HEK293T (cell line): ENCODE measurements around the gene PCBP3.

ENCODE experiments used
- CTCF ChIA-PET: fragments of 350-600 bp; formaldehyde crosslinking; extraction: SDS; loops from one replicate; lab custom pipeline; 2021; ENCODE audit warnings: antibody characterized with exemption, inconsistent platforms; lab: Yijun Ruan, JAX
- POLR2A ChIA-PET: fragments of 350-600 bp; formaldehyde crosslinking; extraction: SDS; loops from one replicate; lab custom pipeline; 2020; ENCODE audit warnings: antibody characterized with exemption, inconsistent platforms; lab: Yijun Ruan, JAX
- DNase-seq: peaks from one replicate; pipeline ENCODE4 v3.0.0; 2012; ENCODE audit warnings: mixed read lengths; ENCODE audit errors: extremely low spot score
- ARNT ChIP-seq: fragments of 450-650 bp; IDR thresholded peaks from 2 replicates; pipeline ENCODE4 v1.6.1; 2017; ENCODE audit warnings: mild to moderate bottlenecking
- BHLHE40 ChIP-seq: fragments of 450-650 bp; IDR thresholded peaks from 2 replicates; pipeline ENCODE4 v1.6.1; 2016; ENCODE audit warnings: mild to moderate bottlenecking, moderate library complexity, borderline replicate concordance
- CTBP1 ChIP-seq: fragments of 450-650 bp; IDR thresholded peaks from 2 replicates; pipeline ENCODE4 v1.6.1; 2016; ENCODE audit warnings: borderline replicate concordance
- ELF4 ChIP-seq: fragments of 450-650 bp; IDR thresholded peaks from 2 replicates; pipeline ENCODE4 v1.6.1; 2017; ENCODE audit warnings: antibody characterized with exemption
- FOXA1 ChIP-seq: fragments of 450-650 bp; IDR thresholded peaks from 2 replicates; pipeline ENCODE4 v1.6.1; 2016; ENCODE audit warnings: mild to moderate bottlenecking
- FOXK2 ChIP-seq: fragments of 450-650 bp; IDR thresholded peaks from 2 replicates; pipeline ENCODE4 v1.6.1; 2016; ENCODE audit warnings: mild to moderate bottlenecking
- FOXM1 ChIP-seq: fragments of 450-650 bp; IDR thresholded peaks from 2 replicates; pipeline ENCODE4 v1.6.1; 2017; ENCODE audit warnings: mild to moderate bottlenecking, borderline replicate concordance
- HDGF ChIP-seq: fragments of 450-650 bp; IDR thresholded peaks from 2 replicates; pipeline ENCODE4 v1.6.1; 2017; ENCODE audit warnings: antibody characterized with exemption, borderline replicate concordance
- L3MBTL2 ChIP-seq: fragments of 450-650 bp; conservative IDR thresholded peaks from 2 replicates; pipeline ENCODE4 v1.6.1; 2016; ENCODE audit warnings: mild to moderate bottlenecking
- LEF1 ChIP-seq: fragments of 450-650 bp; IDR thresholded peaks from 2 replicates; pipeline ENCODE4 v1.6.1; 2017; ENCODE audit warnings: mild to moderate bottlenecking, borderline replicate concordance
- NFRKB ChIP-seq: fragments of 450-650 bp; IDR thresholded peaks from 2 replicates; pipeline ENCODE4 v1.6.1; 2016; ENCODE audit warnings: mild to moderate bottlenecking, moderate library complexity
- PKNOX1 ChIP-seq: fragments of 450-650 bp; IDR thresholded peaks from 2 replicates; pipeline ENCODE4 v1.6.1; 2016
- SP1 ChIP-seq: fragments of 450-650 bp; IDR thresholded peaks from 2 replicates; pipeline ENCODE4 v1.6.1; 2017
- SUZ12 ChIP-seq: fragments of 450-650 bp; IDR thresholded peaks from 2 replicates; pipeline ENCODE4 v1.6.1; 2016; ENCODE audit warnings: mild to moderate bottlenecking
- TARDBP ChIP-seq: fragments of 450-650 bp; IDR thresholded peaks from 2 replicates; pipeline ENCODE4 v1.6.1; 2016
- ZNF384 ChIP-seq: fragments of 450-650 bp; IDR thresholded peaks from 2 replicates; pipeline ENCODE4 v1.6.1; 2016

Gene PCBP3

GRCh38 chr21:45635271-45636151, 8.0 kb upstream of the PCBP3 start:
- no peak for TF ChIP-seq ZNF384
- TF ChIP-seq PKNOX1 = 0 out of 2 replicates have a peak, but pooled peaks have one; percentile 1
- no peak for DNase-seq
- ChIA-PET CTCF (no interaction called here), POLR2A (no interaction called here)

DNA sequence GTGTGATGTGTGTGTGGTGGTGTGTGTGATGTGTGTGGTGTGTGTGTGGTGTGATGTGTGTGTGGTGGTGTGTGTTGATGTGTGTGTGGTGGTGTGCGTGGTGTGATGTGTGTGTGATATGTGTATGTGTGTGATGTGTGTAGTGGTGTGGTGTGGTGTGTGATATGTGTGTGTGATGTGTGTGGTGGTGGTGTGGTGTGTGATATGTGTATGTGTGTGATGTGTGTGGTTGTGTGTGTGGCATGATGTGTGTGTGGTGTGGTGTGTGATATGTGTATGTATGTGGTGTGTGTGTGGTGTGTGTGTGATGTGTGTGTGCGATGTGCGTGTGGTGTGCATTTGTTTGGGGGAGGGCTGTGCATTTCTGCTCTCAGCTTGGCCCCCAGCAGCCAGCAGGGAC, 7.1 kb upstream of the PCBP3 start:
- DNase-seq = no peak
- no peak for TF ChIP-seq ELF4
- no peak for TF ChIP-seq SP1
- no peak for TF ChIP-seq PKNOX1
- no peak for TF ChIP-seq FOXM1
- TF ChIP-seq LEF1 = no peak
- no peak for TF ChIP-seq HDGF
- no peak for TF ChIP-seq ARNT
- no peak for TF ChIP-seq L3MBTL2
- no peak for TF ChIP-seq ZNF384
- TF ChIP-seq BHLHE40 = no peak
- TF ChIP-seq CTBP1 = no peak
- no peak for TF ChIP-seq SUZ12
- no peak for TF ChIP-seq FOXK2
- TF ChIP-seq TARDBP = no peak
- no peak for TF ChIP-seq FOXA1
- TF ChIP-seq NFRKB = no peak
- ChIA-PET POLR2A (no interaction called here), CTCF (no interaction called here)

GRCh38 chr21:45636951-45637646, 6.4 kb upstream of the PCBP3 start:
- CTCF ChIA-PET = no interaction called here
- POLR2A ChIA-PET = no interaction called here

GRCh38 chr21:45637883-45638282, 5.6 kb upstream of the PCBP3 start:
- DNase-seq = no peak
- ChIA-PET POLR2A (no interaction called here), CTCF (no interaction called here)
- no peak for TF ChIP-seq ZNF384
- no peak for TF ChIP-seq ELF4
- TF ChIP-seq LEF1 = no peak
- no peak for TF ChIP-seq FOXA1
- no peak for TF ChIP-seq TARDBP
- TF ChIP-seq BHLHE40 = no peak
- no peak for TF ChIP-seq FOXM1

More at GRCh38 chr21:45636951-45637646, 6.4 kb upstream of the PCBP3 start:
- TF ChIP-seq PKNOX1 = no peak
- no peak for TF ChIP-seq FOXK2
- no peak for TF ChIP-seq SP1
- TF ChIP-seq NFRKB = no peak
- peak; percentile 6 for DNase-seq

- DNase-seq = no peak
- ChIA-PET CTCF (interaction anchor here (0.7 kb wide), 1 partner anchor 887 kb away, joined by 3 read pairs; no protein-coding TSS in a partner anchor), POLR2A (no interaction called here)
- TF ChIP-seq FOXM1 = no peak
- no peak for TF ChIP-seq ZNF384
- no peak for TF ChIP-seq L3MBTL2
- TF ChIP-seq CTBP1 = no peak
- TF ChIP-seq SUZ12 = no peak
- no peak for TF ChIP-seq SP1
Measured at GRCh38 chr21:45638707-45639106, 4.8 kb upstream of the PCBP3 start.

DNA sequence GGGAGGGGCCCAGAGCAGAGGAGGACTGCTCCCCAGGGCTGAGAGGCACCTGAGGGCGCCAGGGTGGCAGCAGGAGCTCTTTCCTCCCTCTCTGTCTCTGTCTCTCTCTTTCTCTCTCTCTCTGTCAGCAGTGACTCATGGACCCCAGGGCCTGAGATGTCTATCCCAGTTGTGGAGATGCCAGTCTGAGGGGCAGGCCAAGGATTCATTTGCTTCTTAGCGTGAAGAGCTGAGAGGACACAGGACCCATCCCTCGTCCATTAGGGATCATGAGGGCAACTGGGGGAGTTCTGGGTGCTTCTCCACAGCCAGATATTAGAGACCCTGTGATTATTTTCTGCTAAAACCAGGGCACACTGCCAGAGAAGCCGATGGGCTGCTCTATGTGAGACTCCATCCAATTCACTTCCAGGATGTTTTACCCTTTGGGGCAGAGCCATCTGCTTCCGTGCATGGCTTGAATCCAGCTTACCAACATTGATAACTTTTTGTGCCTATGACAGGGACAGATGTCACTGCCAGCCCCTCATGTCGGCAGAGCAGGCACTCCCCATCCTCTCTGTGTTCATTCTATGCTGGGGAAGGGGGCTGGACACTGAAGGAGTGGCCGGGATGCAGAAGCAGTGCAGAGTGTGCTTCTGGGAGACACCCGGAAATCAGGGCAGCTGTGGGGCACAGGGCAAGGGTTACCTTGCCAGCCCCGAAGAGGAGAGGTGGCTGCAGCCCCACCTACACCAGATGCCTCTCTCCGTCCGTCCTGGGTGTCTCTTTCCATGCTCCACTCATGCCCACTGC, 4.1 kb upstream of the PCBP3 start:
- no peak for DNase-seq
- ChIA-PET CTCF (interaction anchor here (0.7 kb wide), 1 partner anchor 886 kb away, joined by 3 read pairs; no protein-coding TSS in a partner anchor), POLR2A (no interaction called here)
- TF ChIP-seq ELF4 (no peak), FOXK2 (no peak), SUZ12 (no peak)
